EH (cell line): ENCODE measurements around the gene DHRSX.
"Not testable (repeated sequence)": the region's sequence is repeated elsewhere in the genome, so short reads cannot be mapped to it uniquely, and the experiment has no call there.

Experiments used
- DNase-seq: peaks from one replicate; pipeline ENCODE4 v3.0.0-alpha.2; 2015; ENCODE audit warnings: low read depth

The DHRSX gene

DNA sequence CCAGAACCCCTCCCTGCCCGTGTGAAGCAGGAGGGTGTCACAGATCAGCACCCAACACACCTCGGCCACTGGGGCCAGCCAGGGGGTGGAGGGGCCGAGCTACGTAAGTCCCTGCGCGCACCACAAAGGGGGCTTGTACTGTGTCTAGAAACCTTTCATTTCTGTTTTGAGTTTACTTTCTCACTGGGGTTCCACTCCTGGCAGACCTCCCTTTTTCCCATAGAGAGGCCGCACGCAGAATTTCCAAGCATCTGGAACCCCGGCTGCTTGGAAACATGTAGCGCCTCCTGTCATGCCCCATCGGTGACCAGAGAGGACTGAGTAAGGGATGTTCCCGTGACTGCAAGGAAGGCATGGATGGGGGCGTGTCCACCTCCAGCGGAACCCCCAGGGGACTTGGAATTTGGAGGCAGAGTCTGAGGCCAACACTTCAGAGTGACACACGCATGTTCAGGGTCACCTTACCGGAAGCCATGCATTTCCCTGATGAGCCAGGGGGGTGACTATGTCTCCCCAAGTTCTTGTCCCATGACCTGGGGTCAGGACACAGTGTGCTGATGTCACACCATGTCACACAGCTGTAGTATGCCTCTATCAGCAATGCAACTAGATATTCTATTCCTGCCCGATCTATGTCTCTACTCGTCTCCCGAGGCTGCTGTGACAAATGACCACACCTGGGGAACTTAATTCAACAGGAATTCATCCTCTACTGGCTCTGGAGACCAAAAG lies 105.3 kb downstream of the DHRSX start:
- DNase-seq: no peak

DNA sequence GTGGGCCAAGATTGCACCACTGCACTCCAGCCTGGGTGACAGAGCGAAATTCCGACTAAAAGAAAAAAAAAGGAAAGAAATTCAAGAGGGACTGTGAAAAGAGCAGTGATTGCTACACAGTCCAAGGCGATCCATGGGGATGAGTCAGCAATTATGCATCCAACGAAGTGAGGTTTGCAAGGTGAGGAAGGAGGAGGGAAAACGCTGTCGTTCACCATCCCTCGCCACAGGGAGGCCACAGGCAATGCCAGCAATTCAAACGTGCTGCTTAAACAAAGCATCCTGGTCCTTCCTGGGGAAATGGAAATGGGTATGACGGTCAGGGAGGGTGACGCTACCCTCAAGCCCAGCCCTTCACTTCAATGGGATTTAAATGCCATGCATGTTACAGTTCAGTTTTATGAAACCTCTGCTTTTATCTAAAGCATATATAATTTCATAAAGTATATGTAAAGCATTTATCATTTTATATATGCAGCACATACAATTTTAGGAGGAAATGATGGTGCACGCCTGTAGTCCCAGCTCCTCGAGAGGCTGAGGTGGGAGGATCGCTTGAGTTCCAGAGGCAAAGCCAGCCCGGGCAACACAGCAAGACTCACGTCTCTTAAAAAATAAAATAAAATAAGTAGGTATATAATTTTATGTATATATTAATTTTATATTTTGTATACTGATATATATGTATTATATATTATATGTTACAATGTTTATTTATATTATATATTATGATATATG lies 108.7 kb downstream of the DHRSX start:
- DNase-seq: peak; percentile 93

DNA sequence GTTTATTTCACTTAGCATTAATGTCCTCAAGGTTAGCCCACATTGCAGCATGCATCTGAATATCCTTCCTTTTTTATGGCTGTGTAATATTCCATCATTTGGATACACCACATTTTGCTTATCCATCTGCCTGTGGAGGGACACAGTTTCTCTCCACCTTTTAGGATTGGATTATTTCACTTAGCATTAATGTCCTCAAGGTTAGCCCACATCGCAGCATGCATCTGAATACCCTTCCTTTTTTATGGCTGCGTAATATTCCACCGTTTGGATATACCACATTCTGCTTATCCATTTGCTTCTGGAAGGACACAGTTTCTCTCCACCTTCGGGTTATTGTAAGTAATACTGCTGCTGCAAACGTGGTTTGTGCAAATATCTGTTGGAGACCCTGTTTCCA lies 110.0 kb downstream of the DHRSX start:
- no peak for DNase-seq

DNA sequence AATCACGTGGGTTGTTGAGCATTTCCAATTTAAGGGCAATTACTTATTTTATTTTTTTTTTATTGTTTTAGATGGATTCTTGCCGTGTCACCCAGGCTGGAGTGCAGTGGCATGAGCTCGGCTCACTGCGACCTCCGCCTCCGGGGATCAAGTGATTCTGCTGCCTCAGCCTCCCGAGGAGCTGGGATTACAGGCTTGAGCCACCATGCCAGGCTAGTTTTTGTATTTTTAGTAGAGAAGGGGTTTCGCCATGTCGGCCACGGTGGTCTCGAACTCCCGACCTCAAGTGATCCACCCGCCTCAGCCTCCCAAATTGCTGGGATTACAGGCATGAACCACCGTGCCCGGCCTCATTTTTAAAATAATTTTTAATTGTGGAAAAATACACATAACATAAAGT lies 111.0 kb downstream of the DHRSX start:
- not testable (repeated sequence) for DNase-seq

DNA sequence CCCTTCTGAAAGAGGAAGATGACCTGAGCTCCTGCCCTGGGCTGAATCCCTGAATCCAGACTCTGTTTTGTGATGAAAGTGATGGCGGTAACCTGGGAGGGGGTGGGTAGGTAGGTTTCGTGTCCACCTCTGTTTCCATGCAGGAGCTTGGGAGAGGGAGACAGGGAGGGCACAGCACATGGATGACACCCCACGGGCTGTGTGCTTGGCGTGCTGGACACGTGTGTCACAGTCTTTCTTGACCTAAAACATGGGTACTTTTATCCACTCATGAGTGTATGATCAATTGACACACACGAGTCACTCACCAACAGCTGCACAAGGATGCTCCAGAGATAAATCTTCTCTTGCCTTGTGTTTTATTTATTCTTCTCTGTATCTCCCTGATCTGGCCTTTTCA lies 111.5 kb downstream of the DHRSX start:
- no peak for DNase-seq

DNA sequence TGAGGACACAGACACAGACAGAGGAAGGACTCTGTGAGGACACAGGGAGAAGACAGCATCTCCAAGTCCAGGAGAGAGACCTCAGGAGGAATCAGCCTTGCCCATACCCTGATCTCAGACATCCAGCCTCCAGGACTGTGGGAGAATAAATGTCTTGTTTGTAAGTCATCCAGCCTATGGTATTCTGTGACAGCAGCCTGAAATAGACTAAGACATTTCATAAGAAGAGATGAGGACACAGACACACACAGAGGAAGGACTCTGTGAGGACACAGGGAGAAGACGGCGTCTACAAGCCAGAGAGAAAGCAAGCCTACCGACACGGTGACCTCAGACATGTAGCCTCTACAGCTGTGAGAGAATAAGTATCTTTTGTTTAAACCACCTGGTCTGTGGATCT lies 112.1 kb downstream of the DHRSX start:
- DNase-seq: peak; percentile 47

DNA sequence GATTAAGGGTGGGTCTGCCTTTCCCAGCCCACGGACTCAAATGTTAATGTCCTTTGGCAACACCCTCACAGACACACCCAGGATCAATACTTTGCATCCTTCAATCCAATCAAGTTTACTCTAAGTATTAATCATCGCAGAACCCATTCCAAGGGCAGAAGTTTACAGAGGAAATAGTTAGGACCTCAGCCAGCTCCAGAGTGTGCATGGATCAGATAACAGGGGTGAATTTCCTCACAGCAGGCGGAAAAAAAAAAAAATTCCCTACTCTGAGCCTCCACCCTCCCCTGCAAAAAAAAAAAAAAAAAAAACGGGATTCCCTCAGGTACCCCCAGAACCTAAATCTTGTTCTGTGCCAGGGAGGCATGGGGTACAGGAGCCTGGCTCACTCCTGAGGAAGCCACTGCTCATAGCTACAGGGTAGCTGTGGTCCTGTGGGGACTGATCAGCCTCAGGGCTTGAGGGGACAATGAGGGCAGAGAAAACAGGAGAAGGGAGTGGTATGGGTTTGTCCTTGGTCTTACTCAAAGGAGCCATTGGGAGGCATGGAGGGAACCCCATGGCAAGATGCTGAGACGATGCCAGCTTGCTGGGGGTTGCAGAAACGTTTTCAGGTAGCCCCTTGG lies 113.0 kb downstream of the DHRSX start:
- peak; percentile 50 for DNase-seq

DNA sequence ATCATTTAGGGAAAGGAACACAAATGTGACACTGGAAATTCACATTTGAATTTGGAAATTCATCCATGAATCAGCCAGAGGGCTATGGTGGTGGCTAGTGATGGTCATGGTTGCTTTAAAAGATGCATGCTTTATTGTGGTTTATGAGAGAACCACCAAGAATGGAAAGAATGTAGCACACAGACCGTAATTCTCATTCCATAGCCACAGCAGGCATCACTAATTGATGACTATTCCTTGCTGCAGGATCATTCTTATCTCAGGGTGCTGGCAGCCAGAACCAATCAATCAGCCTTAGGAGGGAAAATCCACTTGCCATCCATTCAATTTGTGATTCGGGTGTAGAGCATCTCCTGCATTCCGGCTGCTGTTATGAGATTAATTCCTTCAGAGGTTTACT lies 115.6 kb downstream of the DHRSX start:
- peak; percentile 88 for DNase-seq

DNA sequence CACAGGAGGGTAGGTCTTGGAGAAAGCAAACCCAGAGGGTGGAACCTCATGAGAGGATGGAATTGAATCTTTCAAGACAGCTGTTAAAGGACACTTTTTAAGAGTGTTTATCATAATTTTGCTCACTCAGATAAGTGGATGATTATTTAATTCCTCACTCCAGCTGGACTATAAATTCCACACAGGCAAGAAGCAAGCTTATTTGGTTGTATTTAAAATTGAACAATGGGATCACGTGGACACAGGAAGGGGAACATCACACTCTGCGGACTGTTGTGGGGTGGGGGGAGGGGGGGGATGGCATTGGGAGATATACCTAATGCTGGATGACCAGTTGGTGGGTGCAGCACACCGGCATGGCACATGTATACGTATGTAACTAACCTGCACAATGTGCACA lies 116.3 kb downstream of the DHRSX start:
- no peak for DNase-seq

DNA sequence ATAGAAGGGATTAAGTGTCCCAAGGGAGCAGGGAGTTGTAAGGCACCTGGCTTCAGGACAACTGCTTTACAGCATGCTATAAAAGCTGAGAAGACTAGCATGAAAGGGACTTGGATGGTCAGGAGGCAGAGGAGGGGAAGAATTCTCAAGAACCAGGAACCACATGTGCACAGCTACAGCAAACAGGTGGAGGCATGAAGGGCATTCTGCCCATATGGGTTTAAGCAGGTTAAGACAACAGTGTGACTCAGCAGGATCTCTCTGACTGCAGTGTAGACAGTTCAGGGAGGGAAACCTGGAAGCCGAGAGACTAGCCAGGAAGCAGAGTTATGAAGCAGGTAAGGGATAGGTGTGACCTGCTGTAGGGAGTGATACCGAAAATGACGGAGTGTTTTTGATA lies 117.0 kb downstream of the DHRSX start:
- no peak for DNase-seq

DNA sequence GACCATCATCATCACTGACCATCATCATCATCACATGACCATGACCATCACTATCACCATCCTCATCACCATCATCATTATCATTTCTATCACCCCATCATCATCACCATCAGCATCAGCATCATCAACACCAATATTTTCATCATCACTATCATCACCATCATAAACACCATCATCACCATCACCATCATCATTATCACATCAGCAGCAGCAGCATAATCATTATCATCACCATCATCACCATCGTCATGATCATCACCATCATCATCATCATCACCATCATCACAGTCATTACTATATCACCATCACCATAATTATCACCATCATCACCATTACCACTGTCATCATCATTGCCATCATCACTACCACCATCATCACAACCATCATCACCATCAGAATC lies 117.6 kb downstream of the DHRSX start:
- DNase-seq: no peak

DNA sequence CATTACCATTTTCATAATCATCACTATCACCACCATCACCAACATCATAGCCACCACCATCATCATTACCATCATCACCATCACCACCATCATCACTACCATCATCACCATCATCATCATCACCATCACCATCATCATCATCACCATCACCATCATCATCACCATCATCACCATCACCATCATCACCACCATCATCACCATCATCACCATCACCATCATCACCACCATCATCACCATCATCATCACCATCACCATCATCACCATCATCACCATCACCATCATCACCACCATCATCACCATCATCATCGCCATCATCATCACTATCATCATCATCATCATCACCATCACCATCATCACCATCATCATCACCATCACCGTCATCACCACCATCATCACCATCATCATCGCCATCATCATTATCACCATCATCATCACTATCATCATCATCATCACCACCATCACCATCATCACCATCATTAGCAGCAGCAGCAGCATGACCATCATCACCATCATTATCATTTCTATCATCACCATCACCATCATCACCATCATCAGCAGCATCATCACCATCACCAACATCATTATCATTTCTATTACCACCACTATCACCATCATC lies 118.2 kb downstream of the DHRSX start:
- DNase-seq: not testable (repeated sequence)

DNA sequence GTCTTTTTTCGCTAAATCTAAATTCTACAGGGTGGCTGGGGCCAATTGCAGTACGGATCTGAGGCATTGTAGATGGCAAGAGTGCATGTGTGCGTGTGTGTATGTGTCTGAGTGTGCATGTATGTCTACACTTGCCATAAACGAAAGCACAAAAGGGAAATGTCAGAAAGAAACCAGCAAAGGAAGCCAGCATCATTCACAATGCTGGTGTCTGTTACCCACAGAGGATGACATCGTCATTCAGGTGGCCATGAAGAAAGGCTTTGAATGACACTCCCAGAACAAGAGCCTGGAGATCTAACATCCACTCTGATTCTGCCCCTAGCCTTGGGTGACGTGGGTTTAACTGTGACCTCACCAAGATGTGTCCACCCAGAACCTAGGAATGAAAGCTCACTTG lies 124.6 kb downstream of the DHRSX start:
- no peak for DNase-seq

DNA sequence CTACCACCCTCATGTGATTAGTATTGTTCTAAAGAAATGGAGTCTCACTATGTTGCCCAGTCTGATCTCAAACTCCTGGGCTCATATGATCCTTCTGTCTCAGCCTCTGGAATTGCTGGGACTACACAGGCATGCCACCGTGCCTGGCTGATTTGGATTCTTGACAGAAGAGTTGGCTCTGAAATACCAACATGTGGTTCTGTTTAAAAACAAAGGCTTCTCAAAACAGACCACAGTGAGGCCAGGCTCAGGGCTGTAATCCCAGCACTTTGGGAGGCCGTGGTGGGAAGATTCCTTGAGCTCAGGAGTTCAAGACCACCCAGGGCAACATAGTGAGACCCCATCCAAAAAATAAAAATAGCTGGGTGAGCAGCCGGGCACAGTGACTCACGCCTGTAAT lies 126.7 kb downstream of the DHRSX start:
- peak; percentile 86 for DNase-seq

DNA sequence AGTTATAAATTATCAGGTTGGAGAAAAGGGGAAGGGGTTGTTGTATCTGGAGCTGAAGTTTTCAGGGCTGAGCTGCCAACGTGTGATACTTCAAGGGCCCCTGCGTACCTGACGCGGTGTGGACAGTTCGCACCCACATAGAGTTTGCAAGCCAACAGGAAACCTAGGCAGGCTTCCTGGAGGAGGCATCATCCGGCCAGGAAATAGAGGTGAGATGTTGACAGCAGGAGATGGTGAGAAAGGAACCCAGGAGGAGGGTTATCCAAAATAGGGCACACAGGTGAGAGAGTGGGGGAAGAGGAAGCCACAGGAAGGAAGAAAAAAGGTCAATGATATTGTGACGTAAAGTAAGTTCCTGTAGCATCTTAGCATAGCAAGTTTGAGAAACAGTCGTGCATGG lies 127.2 kb downstream of the DHRSX start:
- DNase-seq: no peak

DNA sequence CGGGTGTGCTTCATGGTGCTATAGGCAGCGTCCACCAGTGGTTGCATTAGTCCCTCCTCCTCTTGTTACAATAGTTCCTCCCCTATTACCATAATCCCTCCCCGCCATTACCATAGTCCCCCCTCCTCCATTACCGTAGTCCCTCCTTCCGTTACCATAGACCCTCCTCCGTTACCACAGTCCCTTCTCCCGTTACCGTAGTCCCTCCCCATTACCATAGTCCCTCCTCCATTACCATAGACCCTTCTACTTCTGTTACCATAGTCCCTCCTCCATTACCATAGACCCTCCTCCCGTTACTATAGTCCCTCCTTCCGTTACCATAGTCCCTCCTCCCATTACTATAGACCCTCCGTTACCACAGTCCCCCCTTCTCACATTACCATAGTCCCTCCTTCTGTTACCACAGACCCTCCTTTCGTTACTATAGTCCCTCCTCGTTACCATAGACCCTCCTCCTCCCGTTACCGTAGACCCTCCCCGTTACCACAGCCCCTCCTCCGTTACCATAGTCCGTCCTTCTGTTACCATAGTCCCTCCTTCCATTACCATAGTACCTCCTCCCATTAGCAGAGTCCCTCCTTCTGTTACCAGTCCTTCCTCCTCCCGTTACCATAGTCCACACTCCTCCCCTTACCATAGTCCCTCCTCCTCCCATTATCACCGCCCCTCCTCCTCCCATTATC lies 129.6 kb downstream of the DHRSX start:
- DNase-seq: no peak

DNA sequence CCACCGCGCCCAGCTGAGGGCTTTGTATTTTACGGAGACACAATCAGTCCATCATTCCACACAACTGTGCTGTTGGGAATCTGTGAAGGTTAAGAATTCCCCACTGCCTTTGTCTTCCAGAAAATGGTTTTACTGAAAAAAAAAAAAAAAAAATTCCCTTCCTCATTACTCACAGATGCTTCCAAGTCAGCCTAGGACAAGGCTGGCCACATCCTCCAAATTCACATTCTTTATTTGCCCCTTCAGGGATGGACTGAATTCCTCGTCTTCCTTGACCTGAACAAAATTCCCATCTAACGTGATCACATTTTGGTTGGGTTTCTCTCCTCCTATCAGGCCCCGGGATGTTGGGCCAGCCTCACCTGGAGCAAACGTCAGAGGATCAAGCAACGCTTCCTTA lies 130.3 kb downstream of the DHRSX start:
- DNase-seq: peak; percentile 87

DNA sequence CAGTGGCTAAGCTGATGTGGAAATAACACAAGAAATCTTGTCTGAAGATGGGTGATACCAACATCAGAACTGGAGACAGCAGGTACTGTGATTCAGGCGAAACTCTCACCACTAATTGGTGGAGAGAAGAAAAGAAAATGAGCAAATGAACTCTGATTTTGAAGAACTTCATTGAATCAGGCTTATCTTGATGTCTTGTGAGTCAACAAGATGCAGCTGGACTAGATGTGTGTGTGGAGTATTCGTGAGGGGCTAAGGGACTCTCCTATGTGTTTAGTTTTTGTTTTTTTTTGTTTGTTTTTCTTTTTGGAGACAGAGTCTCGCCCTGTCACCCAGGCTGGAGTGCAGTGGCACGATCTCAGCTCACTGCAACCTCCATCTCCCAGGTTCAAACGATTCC lies 131.6 kb downstream of the DHRSX start:
- no peak for DNase-seq

DNA sequence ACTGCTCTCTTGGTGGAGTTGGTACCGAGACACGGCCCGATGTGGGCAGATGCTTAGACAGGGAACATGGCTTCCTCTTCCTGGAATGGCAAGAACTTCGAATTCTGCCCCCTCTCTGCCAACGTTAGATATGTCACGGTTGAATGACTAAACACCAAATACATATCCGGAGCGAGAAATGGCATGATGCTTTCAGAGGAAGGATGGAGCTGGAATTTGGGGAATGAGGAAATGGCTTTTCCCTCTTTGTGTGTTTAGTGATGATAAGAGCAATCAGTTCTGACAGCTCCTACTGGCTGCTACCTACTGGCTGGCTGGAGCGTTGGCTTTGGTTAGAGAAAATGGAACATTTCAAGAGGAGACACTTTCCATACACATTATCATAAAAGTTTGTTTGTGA lies 140.0 kb downstream of the DHRSX start:
- peak; percentile 57 for DNase-seq

DNA sequence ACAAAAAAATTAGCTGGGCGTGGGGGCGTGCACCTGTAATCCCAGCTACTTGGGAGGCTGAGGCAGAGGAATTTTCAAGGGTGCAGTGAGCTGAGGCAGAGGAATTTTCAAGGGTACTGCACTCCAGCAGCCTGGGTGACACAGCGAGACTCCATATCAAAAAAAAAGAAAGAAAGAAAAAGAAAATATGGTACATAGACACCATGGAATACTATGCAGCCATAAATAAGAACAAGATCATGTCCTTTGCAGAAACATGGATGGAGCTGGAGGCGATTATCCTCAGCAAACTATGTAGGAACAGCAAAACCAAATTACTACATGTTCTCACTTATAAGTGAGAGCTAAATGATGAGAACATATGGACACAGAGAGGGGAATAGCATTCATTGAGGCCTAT lies 141.3 kb downstream of the DHRSX start:
- DNase-seq: not testable (repeated sequence)

DNA sequence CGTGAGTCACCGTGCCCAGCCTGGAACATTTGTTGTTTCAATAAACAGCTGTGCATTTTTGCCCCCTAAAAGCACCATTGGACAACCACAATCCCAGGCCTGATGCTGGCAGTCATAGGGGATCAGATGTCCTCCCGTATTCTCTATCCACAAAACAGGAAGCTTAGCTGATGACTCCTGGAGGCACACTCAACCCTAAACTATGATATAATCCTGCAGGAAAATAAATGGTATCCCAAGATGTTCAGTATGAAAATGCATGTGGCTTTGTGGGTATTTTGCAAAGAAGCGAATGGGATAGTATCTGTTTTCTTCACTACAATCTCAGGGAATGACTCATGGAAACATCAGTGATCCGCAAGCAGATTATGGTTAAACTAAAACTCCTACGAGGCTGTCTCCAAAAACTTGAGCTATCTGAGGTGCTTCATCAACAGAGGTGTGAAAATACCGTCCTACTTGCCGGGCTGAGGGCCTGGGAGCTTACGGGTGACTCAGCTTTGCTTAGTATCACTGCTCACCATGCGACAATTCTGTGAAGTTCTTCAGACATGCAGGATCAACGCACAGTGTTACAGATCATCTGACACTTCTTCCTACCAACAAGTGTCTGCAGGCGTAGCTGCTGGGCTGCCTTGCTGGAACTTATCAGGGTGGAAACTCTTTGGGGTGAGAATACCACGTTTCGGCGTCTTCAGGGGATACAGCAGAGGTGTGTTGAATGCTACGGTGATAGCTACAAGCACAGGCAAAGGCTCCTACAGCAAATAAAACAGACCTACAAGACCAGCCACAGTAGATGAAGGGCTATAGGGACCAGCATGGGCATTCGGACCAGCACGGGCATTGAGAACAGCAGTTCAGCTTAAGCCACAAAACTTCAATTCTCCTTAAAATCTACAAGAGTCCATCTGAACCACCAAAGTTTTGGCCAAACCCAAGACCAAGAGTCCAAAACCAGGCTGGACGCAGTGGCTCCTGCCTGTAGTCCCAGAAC lies 148.5 kb downstream of the DHRSX start:
- DNase-seq: peak; percentile 99
